ENCODE measurements around the gene SBNO2.

DNA sequence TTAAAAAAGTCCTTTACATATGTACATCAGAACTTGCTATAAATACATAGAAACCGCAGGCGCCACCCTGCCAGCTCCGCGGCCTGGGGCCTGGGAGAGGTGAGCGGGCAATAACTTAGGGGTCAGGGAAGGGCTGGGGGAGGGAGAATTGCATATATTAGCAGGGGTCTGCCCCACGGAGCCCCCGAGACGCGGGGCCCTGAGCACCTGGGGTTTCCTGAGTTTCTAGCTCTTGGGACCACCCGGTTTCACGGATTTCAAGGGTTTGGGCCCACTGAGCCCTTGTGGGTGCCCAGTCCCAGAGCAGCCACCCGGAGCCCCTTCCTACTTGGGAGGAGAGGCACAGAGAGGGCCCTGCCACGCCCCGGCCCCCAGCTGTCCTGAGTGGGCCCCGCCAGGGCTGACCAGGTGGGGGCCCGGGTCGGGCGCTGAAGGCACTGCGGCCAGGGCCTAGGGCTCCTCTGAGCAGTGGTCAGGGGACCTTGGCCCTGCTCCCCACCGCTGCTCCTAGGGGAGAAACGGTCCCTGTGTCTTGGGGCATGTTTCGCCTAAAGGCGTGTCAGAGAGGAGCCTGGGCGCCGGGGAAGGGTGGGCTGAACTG, 66.3 kb downstream of the SBNO2 start:
- TF ChIP-seq EP300 (IDR thresholded peaks at IDR 0.05): no peak
- TF ChIP-seq CTCF (IDR thresholded peaks at IDR 0.05): no peak
- TF ChIP-seq POLR2A (IDR thresholded peaks at IDR 0.05): no peak
- no peak for TF ChIP-seq POLR2AphosphoS5 (IDR thresholded peaks at IDR 0.05)
